ENCODE measurements around the gene BST1. TPM values are rescaled to one million over a fixed set of nuclear protein-coding genes. Genes with fewer than 3 reads are reported as not detected.

The BST1 gene
- polyA plus RNA-seq, 2 donors = 0.96 to 1.5 TPM

GRCh38 chr4:15765910-15766697, 63.2 kb downstream of the BST1 start:
- H3K27me3 ChIP-seq (ENCODE audit: control insufficient read depth in 1 of 2, insufficient read depth in 2 of 2, low read length in 2 of 2) = no peaks in the 10 kb centered on the region
- no peaks in the 10 kb centered on the region for H3K9me3 ChIP-seq (ENCODE audit: control insufficient read depth in 2 of 2, insufficient read depth in 1 of 2, low read depth in 1 of 2, low read length in 1 of 2)
- no peaks in the 10 kb centered on the region for H3K36me3 ChIP-seq (ENCODE audit: control insufficient read depth in 2 of 2, insufficient read depth in 2 of 2, low read length in 1 of 2)
- H3K27ac ChIP-seq (ENCODE audit: low read depth in 2 of 2, low read length in 1 of 2) = no peak overlapping the region
- no peak overlapping the region for H3K4me3 ChIP-seq (ENCODE audit: low read depth in 1 of 2, low read length in 2 of 2)
- no peaks in the 10 kb centered on the region for H3K4me1 ChIP-seq (ENCODE audit: control insufficient read depth in 2 of 2, insufficient read depth in 2 of 2, low read length in 1 of 2)
- WGBS, 2 donors = 49 to 52% methylated on average over 6 of the region's 6 CpGs

DNA sequence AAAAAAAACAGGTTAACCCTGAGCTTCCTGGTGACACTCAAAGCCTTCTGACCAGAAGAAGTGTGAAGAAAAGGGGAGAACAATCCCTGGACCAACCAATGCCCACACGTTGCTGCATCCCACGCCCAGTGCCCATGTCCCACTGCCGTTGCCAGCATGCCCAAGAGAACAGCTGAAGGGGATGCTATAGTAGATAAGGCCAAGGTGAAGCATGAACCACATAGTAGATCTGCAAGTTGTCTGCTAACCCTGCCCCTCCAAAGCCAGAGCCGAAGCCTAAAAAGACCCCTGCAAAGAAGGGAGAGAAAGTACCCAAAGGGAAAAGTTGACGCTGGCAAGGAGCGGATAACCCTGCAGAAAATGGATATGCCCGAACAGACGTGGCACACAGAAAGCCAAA, 64.0 kb downstream of the BST1 start:
- Histone ChIP-seq H3K4me1 (ENCODE audit: control insufficient read depth in 2 of 2, insufficient read depth in 2 of 2, low read length in 1 of 2) (no peaks in the 10 kb centered on the region), H3K27me3 (ENCODE audit: control insufficient read depth in 1 of 2, insufficient read depth in 2 of 2, low read length in 2 of 2) (no peaks in the 10 kb centered on the region), H3K4me3 (ENCODE audit: low read depth in 1 of 2, low read length in 2 of 2) (no peak overlapping the region), H3K9me3 (ENCODE audit: control insufficient read depth in 2 of 2, insufficient read depth in 1 of 2, low read depth in 1 of 2, low read length in 1 of 2) (no peaks in the 10 kb centered on the region), H3K27ac (ENCODE audit: low read depth in 2 of 2, low read length in 1 of 2) (no peak overlapping the region), H3K36me3 (ENCODE audit: control insufficient read depth in 2 of 2, insufficient read depth in 2 of 2, low read length in 1 of 2) (no peaks in the 10 kb centered on the region)
- WGBS, 2 donors = 84 to 87% methylated on average over 8 of the region's 8 CpGs

DNA sequence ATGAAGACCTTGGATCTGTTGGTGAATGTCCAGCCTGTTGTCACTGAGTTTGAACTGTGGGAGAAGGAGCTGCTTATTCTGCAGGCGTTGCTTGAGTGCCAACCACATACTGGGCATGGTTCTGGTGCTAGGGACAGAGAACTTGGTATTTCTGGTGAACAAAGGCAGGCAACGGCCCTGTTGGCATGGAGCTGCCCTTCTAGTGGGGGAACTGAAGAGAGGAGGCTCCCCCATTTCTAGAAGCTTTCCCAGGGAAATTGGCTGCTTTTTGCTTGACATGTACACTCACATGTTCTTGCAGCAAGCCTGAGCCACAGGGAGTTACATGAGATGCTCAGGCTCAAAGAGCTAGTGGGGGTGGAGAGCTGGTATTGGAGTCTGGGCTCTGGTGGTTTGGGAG, 66.3 kb downstream of the BST1 start:
- Histone ChIP-seq H3K27me3 (ENCODE audit: control insufficient read depth in 1 of 2, insufficient read depth in 2 of 2, low read length in 2 of 2) (peaks cover 0 to 6% of the 10 kb centered on the region in 2 donors), H3K27ac (ENCODE audit: low read depth in 2 of 2, low read length in 1 of 2) (no peak overlapping the region), H3K4me1 (ENCODE audit: control insufficient read depth in 2 of 2, insufficient read depth in 2 of 2, low read length in 1 of 2) (peaks cover 0 to 2% of the 10 kb centered on the region in 2 donors), H3K4me3 (ENCODE audit: low read depth in 1 of 2, low read length in 2 of 2) (no peak overlapping the region), H3K9me3 (ENCODE audit: control insufficient read depth in 2 of 2, insufficient read depth in 1 of 2, low read depth in 1 of 2, low read length in 1 of 2) (no peaks in the 10 kb centered on the region), H3K36me3 (ENCODE audit: control insufficient read depth in 2 of 2, insufficient read depth in 2 of 2, low read length in 1 of 2) (no peaks in the 10 kb centered on the region)
- 49 to 74% methylated on average over 2 of the region's 2 CpGs for WGBS, 2 donors

DNA sequence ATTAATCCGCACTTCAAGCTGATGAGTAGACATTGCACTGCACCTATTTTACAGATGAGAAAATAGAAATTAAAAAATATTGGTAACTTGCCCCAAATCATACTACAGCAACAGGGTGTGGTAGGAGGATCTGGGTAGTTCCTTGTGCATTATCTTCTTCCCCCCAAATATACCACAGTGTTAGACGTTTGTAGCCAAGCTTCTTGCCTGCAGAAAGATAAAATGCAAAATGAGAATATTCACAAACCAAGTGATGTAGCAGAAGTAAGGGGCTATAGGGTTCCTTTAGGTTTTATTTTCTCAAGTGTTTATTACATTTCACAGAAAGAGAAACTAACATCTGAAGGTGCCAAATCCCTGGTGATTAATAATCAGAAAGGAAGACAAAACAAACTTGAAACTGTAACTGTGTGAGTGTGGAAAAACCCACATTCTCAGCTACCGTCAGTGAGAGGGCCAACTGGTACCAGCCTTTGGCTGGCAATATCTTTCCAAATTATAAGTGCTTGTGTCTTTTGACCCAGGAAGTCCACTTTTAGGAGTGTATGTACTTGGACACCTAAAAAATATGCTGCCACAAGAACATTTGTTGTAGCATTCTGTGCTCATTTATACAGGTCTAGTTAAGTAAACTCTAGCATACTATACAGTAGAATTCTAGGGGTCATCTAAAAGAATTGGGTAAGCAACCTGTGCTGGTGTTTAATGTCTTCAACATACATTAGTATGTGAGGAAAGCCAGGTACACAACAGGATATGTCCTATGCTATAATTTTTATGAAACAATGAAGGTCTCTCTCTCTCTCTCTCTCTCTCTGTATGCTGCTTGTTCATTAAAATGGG, 68.6 kb downstream of the BST1 start:
- Histone ChIP-seq H3K9me3 (ENCODE audit: control insufficient read depth in 2 of 2, insufficient read depth in 1 of 2, low read depth in 1 of 2, low read length in 1 of 2) (no peaks in the 10 kb centered on the region), H3K27me3 (ENCODE audit: control insufficient read depth in 1 of 2, insufficient read depth in 2 of 2, low read length in 2 of 2) (peaks cover 0 to 6% of the 10 kb centered on the region in 2 donors), H3K36me3 (ENCODE audit: control insufficient read depth in 2 of 2, insufficient read depth in 2 of 2, low read length in 1 of 2) (no peaks in the 10 kb centered on the region), H3K27ac (ENCODE audit: low read depth in 2 of 2, low read length in 1 of 2) (no peak overlapping the region), H3K4me1 (ENCODE audit: control insufficient read depth in 2 of 2, insufficient read depth in 2 of 2, low read length in 1 of 2) (peaks cover 0 to 2% of the 10 kb centered on the region in 2 donors), H3K4me3 (ENCODE audit: low read depth in 1 of 2, low read length in 2 of 2) (no peak overlapping the region)
- 46 to 49% methylated on average over 3 of the region's 3 CpGs for WGBS, 2 donors

DNA sequence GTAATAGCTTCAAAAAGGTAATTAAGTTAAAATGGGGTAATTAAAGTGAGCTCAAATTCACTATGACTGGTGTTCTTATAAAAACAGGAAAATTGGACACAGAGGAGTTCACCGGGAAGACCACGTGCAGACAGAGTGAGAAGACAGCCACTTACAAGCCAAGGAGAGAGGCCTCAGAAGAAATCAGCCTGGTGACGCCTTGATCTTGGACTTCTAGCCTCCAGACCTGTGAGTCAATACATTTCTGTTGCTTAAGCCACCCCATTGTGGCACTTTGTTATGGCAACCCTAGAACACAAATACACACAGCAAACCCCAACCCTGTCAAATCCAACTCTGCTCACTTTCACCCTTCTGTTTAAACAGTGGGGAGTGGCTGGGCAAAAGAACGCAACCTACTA, 71.2 kb downstream of the BST1 start:
- 65 to 67% methylated on average over 4 of the region's 4 CpGs for WGBS, 2 donors
- H3K27ac ChIP-seq (ENCODE audit: low read depth in 2 of 2, low read length in 1 of 2) = no peak overlapping the region
- H3K9me3 ChIP-seq (ENCODE audit: control insufficient read depth in 2 of 2, insufficient read depth in 1 of 2, low read depth in 1 of 2, low read length in 1 of 2) = no peaks in the 10 kb centered on the region
- H3K27me3 ChIP-seq (ENCODE audit: control insufficient read depth in 1 of 2, insufficient read depth in 2 of 2, low read length in 2 of 2) = peaks cover 0 to 11% of the 10 kb centered on the region in 2 donors
- H3K36me3 ChIP-seq (ENCODE audit: control insufficient read depth in 2 of 2, insufficient read depth in 2 of 2, low read length in 1 of 2) = no peaks in the 10 kb centered on the region
- H3K4me1 ChIP-seq (ENCODE audit: control insufficient read depth in 2 of 2, insufficient read depth in 2 of 2, low read length in 1 of 2) = peaks cover 2 to 3% of the 10 kb centered on the region in 2 donors
- no peak overlapping the region for H3K4me3 ChIP-seq (ENCODE audit: low read depth in 1 of 2, low read length in 2 of 2)

- H3K4me1 ChIP-seq (ENCODE audit: control insufficient read depth in 2 of 2, insufficient read depth in 2 of 2, low read length in 1 of 2) = peaks cover 2 to 3% of the 10 kb centered on the region in 2 donors
- no peaks in the 10 kb centered on the region for H3K36me3 ChIP-seq (ENCODE audit: control insufficient read depth in 2 of 2, insufficient read depth in 2 of 2, low read length in 1 of 2)
- H3K27ac ChIP-seq (ENCODE audit: low read depth in 2 of 2, low read length in 1 of 2) = no peak overlapping the region
- WGBS, 2 donors = 91 to 93% methylated on average over 5 of the region's 5 CpGs
- H3K9me3 ChIP-seq (ENCODE audit: control insufficient read depth in 2 of 2, insufficient read depth in 1 of 2, low read depth in 1 of 2, low read length in 1 of 2) = no peaks in the 10 kb centered on the region
- peaks cover 0 to 11% of the 10 kb centered on the region in 2 donors for H3K27me3 ChIP-seq (ENCODE audit: control insufficient read depth in 1 of 2, insufficient read depth in 2 of 2, low read length in 2 of 2)
- no peak overlapping the region for H3K4me3 ChIP-seq (ENCODE audit: low read depth in 1 of 2, low read length in 2 of 2)
These were observed 74.2 kb downstream of the BST1 start for GRCh38 chr4:15776871-15777648.

- Histone ChIP-seq H3K36me3 (ENCODE audit: control insufficient read depth in 2 of 2, insufficient read depth in 2 of 2, low read length in 1 of 2) (no peaks in the 10 kb centered on the region), H3K27ac (ENCODE audit: low read depth in 2 of 2, low read length in 1 of 2) (no peak overlapping the region), H3K27me3 (ENCODE audit: control insufficient read depth in 1 of 2, insufficient read depth in 2 of 2, low read length in 2 of 2) (peaks cover 0 to 8% of the 10 kb centered on the region in 2 donors), H3K4me3 (ENCODE audit: low read depth in 1 of 2, low read length in 2 of 2) (no peak overlapping the region), H3K9me3 (ENCODE audit: control insufficient read depth in 2 of 2, insufficient read depth in 1 of 2, low read depth in 1 of 2, low read length in 1 of 2) (no peaks in the 10 kb centered on the region), H3K4me1 (ENCODE audit: control insufficient read depth in 2 of 2, insufficient read depth in 2 of 2, low read length in 1 of 2) (peaks cover 2 to 3% of the 10 kb centered on the region in 2 donors)
- 70 to 73% methylated on average over 7 of the region's 7 CpGs for WGBS, 2 donors
These were observed 74.9 kb downstream of the BST1 start for GRCh38 chr4:15777697-15778288.

DNA sequence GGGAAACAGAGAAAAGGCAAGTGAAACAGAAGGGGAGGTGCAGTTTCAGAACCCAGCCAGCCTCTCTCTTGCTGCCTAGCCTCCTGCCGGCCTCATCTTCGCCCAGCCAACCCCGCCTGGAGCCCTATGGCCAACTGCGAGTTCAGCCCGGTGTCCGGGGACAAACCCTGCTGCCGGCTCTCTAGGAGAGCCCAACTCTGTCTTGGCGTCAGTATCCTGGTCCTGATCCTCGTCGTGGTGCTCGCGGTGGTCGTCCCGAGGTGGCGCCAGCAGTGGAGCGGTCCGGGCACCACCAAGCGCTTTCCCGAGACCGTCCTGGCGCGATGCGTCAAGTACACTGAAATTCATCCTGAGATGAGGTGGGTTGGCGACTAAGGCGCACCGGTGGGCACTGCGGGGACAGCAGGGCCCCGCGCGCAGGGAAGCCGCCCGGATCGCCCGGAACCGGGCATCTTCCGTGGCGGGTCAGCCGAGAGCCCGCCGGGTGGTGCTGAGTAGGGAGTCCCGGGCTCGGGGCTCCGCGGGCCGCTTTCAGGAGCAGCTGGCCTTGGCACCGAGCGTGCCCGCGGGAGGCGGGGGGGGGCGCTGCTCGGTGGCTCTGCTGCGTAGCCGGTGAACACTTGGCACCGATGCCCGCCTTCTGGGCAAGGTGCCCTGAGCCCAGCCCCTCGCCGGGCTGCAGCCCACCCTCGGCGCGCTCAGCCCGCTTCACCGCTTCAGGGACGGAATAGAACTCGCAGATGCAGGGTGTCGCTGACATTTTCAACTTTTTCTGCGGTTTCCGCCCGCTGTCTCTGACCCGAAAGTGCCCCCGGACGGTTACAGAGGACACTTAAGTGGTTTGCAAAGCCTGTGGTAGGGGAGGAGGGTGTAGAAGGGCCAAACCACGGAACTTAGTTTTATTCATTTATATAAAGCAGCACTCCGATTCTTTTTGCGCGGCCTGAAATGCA, 75.7 kb downstream of the BST1 start, which contains the start of gene CD38:
CD38 (plus strand) TSS at position 40 of the 953 bp plus-strand sequence; CDS start at position 127, 87 bp downstream.
- Histone ChIP-seq H3K4me3 (ENCODE audit: low read depth in 1 of 2, low read length in 2 of 2) (peak within 1 kb of the TSS; percentile 43 to 45), H3K9me3 (ENCODE audit: control insufficient read depth in 2 of 2, insufficient read depth in 1 of 2, low read depth in 1 of 2, low read length in 1 of 2) (no peaks in the 10 kb centered on the region), H3K27ac (ENCODE audit: low read depth in 2 of 2, low read length in 1 of 2) (peak within 1 kb of the TSS in 1 of 2 donors; percentile 26), H3K27me3 (ENCODE audit: control insufficient read depth in 1 of 2, insufficient read depth in 2 of 2, low read length in 2 of 2) (peaks cover 0 to 6% of the 10 kb centered on the region in 2 donors), H3K4me1 (ENCODE audit: control insufficient read depth in 2 of 2, insufficient read depth in 2 of 2, low read length in 1 of 2) (peaks cover 2 to 3% of the 10 kb centered on the region in 2 donors), H3K36me3 (ENCODE audit: control insufficient read depth in 2 of 2, insufficient read depth in 2 of 2, low read length in 1 of 2) (no peaks in the 10 kb centered on the region)
- WGBS, 2 donors = 1 to 3% methylated on average over 63 to 76 of the region's 76 CpGs
